Smooth muscle cell (in vitro differentiated cells): ENCODE results near the gene JAG2. TPM values are rescaled to one million over a fixed set of nuclear protein-coding genes. Genes with fewer than 3 reads are reported as not detected.

Experiments used
- DNase-seq: peaks from one replicate; lab custom pipeline; 2025; ENCODE audit not compliant: unreplicated experiment; lab: John Stamatoyannopoulos, UW
- H2AFZ ChIP-seq: fragments of 200-600 bp; sonication (generic); 2 replicates; pipeline ENCODE4 v1.6.0; 2016; ENCODE audit warnings: antibody characterized with exemption, low read depth, mild to moderate bottlenecking
- H3F3A ChIP-seq: fragments of 200-600 bp; sonication (generic); 2 replicates; pipeline ENCODE4 v1.6.0; 2017; ENCODE audit warnings: antibody characterized with exemption, low read depth
- H3K27ac ChIP-seq: fragments of 200-600 bp; sonication (generic); 2 replicates; pipeline ENCODE4 v1.5.1; 2016; ENCODE audit warnings: low read depth, mild to moderate bottlenecking
- H3K27me3 ChIP-seq: fragments of 200-600 bp; sonication (generic); 2 replicates; pipeline ENCODE4 v1.6.1; 2016; ENCODE audit warnings: low read depth, mild to moderate bottlenecking
- H3K36me3 ChIP-seq: fragments of 200-600 bp; sonication (generic); 2 replicates; pipeline ENCODE4 v1.5.1; 2016; ENCODE audit warnings: low read depth
- H3K4me1 ChIP-seq: fragments of 200-600 bp; sonication (generic); 2 replicates; pipeline ENCODE4 v1.5.1; 2016; ENCODE audit warnings: low read depth
- H3K4me2 ChIP-seq: fragments of 200-600 bp; sonication (generic); 2 replicates; pipeline ENCODE4 v1.6.0; 2016; ENCODE audit warnings: mild to moderate bottlenecking
- H3K4me3 ChIP-seq: fragments of 200-600 bp; sonication (generic); 2 replicates; pipeline ENCODE4 v1.5.1; 2016; ENCODE audit warnings: mild to moderate bottlenecking
- H3K79me2 ChIP-seq: fragments of 200-600 bp; sonication (generic); 2 replicates; pipeline ENCODE4 v1.6.0; 2016; ENCODE audit warnings: low read depth, mild to moderate bottlenecking
- H3K9ac ChIP-seq: fragments of 200-600 bp; sonication (generic); 2 replicates; pipeline ENCODE4 v1.6.0; 2016; ENCODE audit warnings: low read depth
- H3K9me3 ChIP-seq: fragments of 200-600 bp; sonication (generic); replicated peaks from 2 replicates; pipeline ENCODE4 v1.5.1; 2016; ENCODE audit warnings: low read depth
- H4K20me1 ChIP-seq: fragments of 200-600 bp; sonication (generic); 2 replicates; pipeline ENCODE4 v1.6.0; 2016; ENCODE audit warnings: low read depth
- CTCF ChIP-seq: fragments of 200-600 bp; sonication (generic); IDR thresholded peaks from 2 replicates; pipeline ENCODE4 v1.5.1; 2017; ENCODE audit warnings: borderline replicate concordance, mild to moderate bottlenecking, antibody characterized with exemption; ENCODE audit not compliant: insufficient read depth, poor library complexity, severe bottlenecking
- WGBS: methylation state at CpG from one replicate; pipeline ENCODE4 v1.1.7; 2016; ENCODE audit warnings: low lambda C conversion rate; 5-methylcytosine and 5-hydroxymethylcytosine counted together
- polyA plus RNA-seq: library from polyadenylated mRNA; unstranded; fragments of >200 nt; fragmentation: Nextera tagmentation; extraction: Ambion mirVana; gene quantifications from 2 replicates; pipeline ENCODE4 v1.2.1, GENCODE V29; 2016
- total RNA-seq: library from RNA; depleted of rRNA; stranded (reverse); fragments of >200 nt; gene quantifications from 2 replicates; pipeline ENCODE4 v1.2.3, GENCODE V29; 2014

The JAG2 gene
- total and polyA plus RNA-seq, 2 experiments from 2014 or later = 5.0 to 5.8 TPM

- Histone ChIP-seq H3F3A (no peaks in the 10 kb centered on the region), H4K20me1 (no peaks in the 10 kb centered on the region), H3K27me3 (no peaks in the 10 kb centered on the region), H3K9ac (no peak overlapping the region), H3K9me3 (no peaks in the 10 kb centered on the region), H2AFZ (no peak overlapping the region), H3K27ac (no peak overlapping the region), H3K4me1 (peaks cover 3% of the 10 kb centered on the region), H3K36me3 (no peaks in the 10 kb centered on the region), H3K79me2 (no peaks in the 10 kb centered on the region), H3K4me2 (no peak overlapping the region), H3K4me3 (no peak overlapping the region)
- 84% methylated on average over 6 of the region's 6 CpGs for WGBS
- no peak for DNase-seq
- TF ChIP-seq CTCF = no peak
Measured at GRCh38 chr14:105203701-105204100, 35.1 kb upstream of the JAG2 start.

GRCh38 chr14:105203057-105203531 is 34.5 kb upstream of the JAG2 start:
- no peak overlapping the region for H3K9ac ChIP-seq
- H3K36me3 ChIP-seq = no peaks in the 10 kb centered on the region
- peak; percentile 48 for DNase-seq
- WGBS = 14% methylated on average over 18 of the region's 18 CpGs
- no peaks in the 10 kb centered on the region for H3F3A ChIP-seq
- H3K4me2 ChIP-seq = peak overlapping the region; percentile 76
- H3K27ac ChIP-seq = no peak overlapping the region
- TF ChIP-seq CTCF = peak; percentile 92
- no peak overlapping the region for H2AFZ ChIP-seq
- peaks cover 5% of the 10 kb centered on the region for H3K27me3 ChIP-seq
- no peaks in the 10 kb centered on the region for H3K79me2 ChIP-seq
- H3K4me1 ChIP-seq = peaks cover 3% of the 10 kb centered on the region
- H3K4me3 ChIP-seq = no peak overlapping the region
- no peaks in the 10 kb centered on the region for H3K9me3 ChIP-seq
- H4K20me1 ChIP-seq = no peaks in the 10 kb centered on the region

- Histone ChIP-seq H4K20me1 (no peaks in the 10 kb centered on the region), H3K36me3 (no peaks in the 10 kb centered on the region), H3K9me3 (no peaks in the 10 kb centered on the region), H3K9ac (no peak overlapping the region), H3F3A (no peaks in the 10 kb centered on the region), H3K27me3 (peaks cover 15% of the 10 kb centered on the region), H3K4me2 (no peak overlapping the region), H3K4me1 (peaks cover 10% of the 10 kb centered on the region), H3K4me3 (no peak overlapping the region), H3K27ac (no peak overlapping the region), H3K79me2 (no peaks in the 10 kb centered on the region), H2AFZ (no peak overlapping the region)
- no peak for DNase-seq
- TF ChIP-seq CTCF = no peak
- 83% methylated on average over 20 of the region's 20 CpGs for WGBS
Measured at GRCh38 chr14:105201925-105202513, 33.4 kb upstream of the JAG2 start.
